HCT116 (cell line): ENCODE measurements around the gene GRAMD2A.

Experiments used
- CTCF ChIP-seq, 3 experiments: fragments of 200-600 bp in 1 of 3; sonication (generic) in 1 of 3; IDR thresholded peaks in 2 of 3; conservative IDR thresholded peaks in 1 of 3; 2 replicates each; pipeline ENCODE4 v1.5.1; 2012 to 2017; ENCODE audit warnings: low read depth in 2 of 3, low read length in 2 of 3, antibody characterized with exemption in 1 of 3, borderline replicate concordance in 1 of 3, control low read depth in 1 of 3, mild to moderate bottlenecking in 1 of 3, mixed read lengths in 1 of 3, mixed run types in 1 of 3, moderate library complexity in 1 of 3; ENCODE audit not compliant: insufficient read depth in 1 of 3
- EZH2 ChIP-seq: fragments of 200-600 bp; sonication (generic); IDR thresholded peaks from 2 replicates; pipeline ENCODE4 v1.6.1; 2017; ENCODE audit warnings: antibody characterized with exemption, mixed run types
- EZH2phosphoT487 ChIP-seq: fragments of 200-600 bp; IDR thresholded peaks from 2 replicates; pipeline ENCODE4 v1.6.1; 2018; ENCODE audit warnings: antibody characterized with exemption, borderline replicate concordance
- FOSL1 ChIP-seq: IDR thresholded peaks from 2 replicates; pipeline ENCODE4 v1.6.1; 2012; ENCODE audit warnings: low read depth
- MAX ChIP-seq: IDR thresholded peaks from 2 replicates; pipeline ENCODE4 v1.6.1; 2012
- POLR2A ChIP-seq: IDR thresholded peaks from 2 replicates; pipeline ENCODE4 v1.7.0; 2011; ENCODE audit warnings: borderline replicate concordance; ENCODE audit not compliant: insufficient read depth, insufficient read length; ENCODE audit errors: extremely low read depth
- POLR2AphosphoS5 ChIP-seq: IDR thresholded peaks from 2 replicates; pipeline ENCODE4 v1.6.1; 2011; ENCODE audit warnings: mild to moderate bottlenecking, low read depth, low read length, moderate library complexity
- RAD21 ChIP-seq: IDR thresholded peaks from 2 replicates; pipeline ENCODE4 v1.6.1; 2012; ENCODE audit warnings: low read depth, mild to moderate bottlenecking
- REST ChIP-seq: IDR thresholded peaks from 2 replicates; pipeline ENCODE4 v1.6.1; 2012; ENCODE audit warnings: low read depth
- SIN3A ChIP-seq: IDR thresholded peaks from 2 replicates; pipeline ENCODE4 v1.6.1; 2012; ENCODE audit warnings: low read depth
- SP1 ChIP-seq: IDR thresholded peaks from 2 replicates; pipeline ENCODE4 v1.6.1; 2012; ENCODE audit warnings: low read depth
- TCF7L2 ChIP-seq: IDR thresholded peaks from 2 replicates; pipeline ENCODE4 v1.7.0; 2011; ENCODE audit warnings: borderline replicate concordance, inconsistent platforms; ENCODE audit not compliant: insufficient read depth, insufficient read length; ENCODE audit errors: extremely low read depth
- ZBTB33 ChIP-seq: IDR thresholded peaks from 2 replicates; pipeline ENCODE4 v1.6.1; 2011; ENCODE audit warnings: mild to moderate bottlenecking, low read length, moderate library complexity; ENCODE audit not compliant: insufficient replicate concordance; ENCODE audit errors: extremely low read depth

GRCh38 chr15:72189250-72189902 is 8.2 kb downstream of the GRAMD2A start:
- TF ChIP-seq REST (no peak), SIN3A (no peak), CTCF (IDR thresholded peaks at IDR 0.05 in 2 of 3, conservative IDR thresholded peaks at IDR 0.05 in 1 of 3; ENCODE audit: borderline replicate concordance in 1 of 3, insufficient read depth in 1 of 3, low read depth in 2 of 3, low read length in 2 of 3) (no peak), RAD21 (no peak), POLR2AphosphoS5 (no peak), MAX (no peak), POLR2A (no peak), TCF7L2 (no peak), SP1 (no peak), EZH2phosphoT487 (no peak), ZBTB33 (no peak), FOSL1 (no peak), EZH2 (no peak)
